HUES6 (cell line): ENCODE measurements around the gene NEIL3.

Source experiments
- H3K27ac ChIP-seq: 2 replicates; pipeline ENCODE4 v1.7.0; 2013; ENCODE audit warnings: low read depth, mild to moderate bottlenecking, low read length, inconsistent platforms
- H3K27me3 ChIP-seq: 2 replicates; pipeline ENCODE4 v1.6.1; 2013; ENCODE audit warnings: low read length; ENCODE audit not compliant: control insufficient read depth, insufficient read depth
- H3K36me3 ChIP-seq: 2 replicates; pipeline ENCODE4 v1.6.1; 2013; ENCODE audit warnings: low read length; ENCODE audit not compliant: control insufficient read depth, insufficient read depth
- H3K4me1 ChIP-seq: 2 replicates; pipeline ENCODE4 v1.6.1; 2013; ENCODE audit warnings: low read length; ENCODE audit not compliant: control insufficient read depth, insufficient read depth
- H3K4me3 ChIP-seq: 2 replicates; pipeline ENCODE4 v1.5.1; 2013; ENCODE audit warnings: low read depth, low read length
- H3K9ac ChIP-seq: one replicate; pipeline ENCODE4 v1.6.1; 2013; ENCODE audit warnings: mild to moderate bottlenecking, low read length
- H3K9me3 ChIP-seq: 2 replicates; pipeline ENCODE4 v1.6.1; 2013; ENCODE audit warnings: low read depth, low read length; ENCODE audit not compliant: control insufficient read depth, insufficient read depth

The NEIL3 gene

DNA sequence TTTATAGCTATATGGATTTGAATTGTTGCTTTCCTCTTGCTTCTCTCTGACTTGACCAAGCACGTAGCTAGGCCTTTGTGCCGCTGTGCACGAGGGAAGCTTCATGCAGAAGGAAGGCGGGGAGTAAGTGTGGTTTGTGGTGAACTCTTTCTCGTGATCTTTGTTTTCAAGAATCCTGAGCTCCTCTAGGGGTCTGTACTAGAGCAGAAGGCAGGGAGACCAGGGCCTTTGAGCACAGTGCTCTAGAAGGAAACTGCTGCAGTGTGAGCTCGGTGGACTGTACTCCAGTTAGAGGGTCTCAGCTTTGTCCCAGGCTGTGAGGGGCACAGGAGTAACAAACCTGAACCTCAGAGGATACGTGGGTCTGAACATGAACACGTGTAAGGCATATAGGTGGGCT lies 83.6 kb downstream of the NEIL3 start:
- Histone ChIP-seq H3K9ac (no peak overlapping the region), H3K36me3 (no peaks in the 10 kb centered on the region), H3K27me3 (no peaks in the 10 kb centered on the region), H3K4me1 (no peaks in the 10 kb centered on the region), H3K4me3 (no peak overlapping the region), H3K27ac (no peak overlapping the region), H3K9me3 (no peaks in the 10 kb centered on the region)

DNA sequence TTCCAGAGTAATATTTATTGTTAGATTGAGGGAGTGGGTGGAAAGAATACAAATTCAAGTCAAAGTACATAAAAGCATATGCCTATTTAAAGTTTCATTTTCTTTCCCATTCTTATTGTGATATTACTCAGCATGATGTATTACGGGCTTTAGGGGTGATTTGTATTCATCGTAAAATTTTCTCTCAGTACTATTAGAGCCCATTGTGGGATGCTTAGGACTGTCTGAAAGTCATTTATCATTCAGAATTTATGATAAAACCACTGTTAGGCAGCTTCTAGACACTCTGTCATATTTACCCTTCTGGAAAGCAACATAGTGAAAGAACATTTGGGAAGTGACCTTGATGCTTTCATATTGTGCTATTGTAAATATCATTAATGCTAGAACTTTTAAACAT lies 86.7 kb downstream of the NEIL3 start:
- no peaks in the 10 kb centered on the region for H3K9me3 ChIP-seq
- H3K9ac ChIP-seq = no peak overlapping the region
- H3K4me1 ChIP-seq = no peaks in the 10 kb centered on the region
- H3K4me3 ChIP-seq = no peak overlapping the region
- no peak overlapping the region for H3K27ac ChIP-seq
- no peaks in the 10 kb centered on the region for H3K27me3 ChIP-seq
- H3K36me3 ChIP-seq = no peaks in the 10 kb centered on the region

DNA sequence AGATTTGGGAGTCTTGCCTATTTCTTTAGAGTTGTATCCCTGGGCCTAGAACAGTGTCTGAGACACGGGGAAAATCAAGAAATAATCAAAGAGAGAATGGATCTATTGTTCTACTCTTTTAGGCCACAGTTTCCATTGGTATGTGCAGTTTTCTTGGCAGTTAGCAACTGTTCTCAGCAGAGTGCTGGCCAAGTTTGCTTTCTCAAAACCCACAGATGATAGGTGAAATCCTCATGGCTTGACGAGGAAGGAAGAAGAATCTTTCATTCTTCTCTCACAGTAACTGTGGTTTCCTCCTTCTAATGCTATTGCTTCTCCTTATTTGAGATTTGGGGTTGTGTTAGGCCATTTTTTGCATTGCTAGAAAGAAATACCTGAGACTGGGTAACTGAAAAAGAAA lies 90.4 kb downstream of the NEIL3 start:
- Histone ChIP-seq H3K9ac (no peak overlapping the region), H3K27ac (no peak overlapping the region), H3K9me3 (no peaks in the 10 kb centered on the region), H3K27me3 (no peaks in the 10 kb centered on the region), H3K4me1 (peaks cover 5% of the 10 kb centered on the region; the same call in 1 of the 2 replicates), H3K4me3 (no peak overlapping the region), H3K36me3 (no peaks in the 10 kb centered on the region)

DNA sequence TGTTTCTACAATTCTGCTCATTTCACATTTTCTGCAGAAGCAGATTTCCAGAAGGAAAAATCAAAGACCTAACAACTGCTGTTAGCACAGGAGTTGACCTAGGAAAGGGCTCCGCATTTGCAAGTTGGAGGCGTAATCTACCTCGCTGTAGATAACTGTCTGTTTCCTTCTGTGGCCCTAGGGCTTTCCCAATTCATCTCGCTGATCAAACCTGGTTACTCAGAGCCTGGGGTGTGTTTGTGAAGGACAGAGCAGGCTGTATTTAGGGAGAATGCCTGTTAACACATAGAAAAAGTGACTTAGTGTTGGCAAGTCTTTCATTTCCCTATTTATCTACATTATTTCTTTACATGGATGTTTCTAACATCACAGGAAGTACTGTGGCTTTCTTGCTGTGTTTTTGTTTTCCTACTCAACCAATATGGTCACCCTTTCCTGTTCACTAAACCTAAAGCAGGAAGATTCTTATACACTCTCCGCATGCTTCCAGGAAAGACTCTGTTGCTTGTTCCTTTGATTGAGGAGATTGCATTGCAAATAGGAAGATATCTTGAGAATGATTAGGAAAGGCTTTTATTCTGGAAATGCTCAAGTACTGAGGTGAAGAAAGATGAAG lies 92.1 kb downstream of the NEIL3 start:
- Histone ChIP-seq H3K36me3 (no peaks in the 10 kb centered on the region), H3K4me3 (no peak overlapping the region), H3K27ac (no peak overlapping the region), H3K9me3 (no peaks in the 10 kb centered on the region), H3K27me3 (no peaks in the 10 kb centered on the region), H3K9ac (no peak overlapping the region), H3K4me1 (peaks cover 5% of the 10 kb centered on the region; the same call in 1 of the 2 replicates)

DNA sequence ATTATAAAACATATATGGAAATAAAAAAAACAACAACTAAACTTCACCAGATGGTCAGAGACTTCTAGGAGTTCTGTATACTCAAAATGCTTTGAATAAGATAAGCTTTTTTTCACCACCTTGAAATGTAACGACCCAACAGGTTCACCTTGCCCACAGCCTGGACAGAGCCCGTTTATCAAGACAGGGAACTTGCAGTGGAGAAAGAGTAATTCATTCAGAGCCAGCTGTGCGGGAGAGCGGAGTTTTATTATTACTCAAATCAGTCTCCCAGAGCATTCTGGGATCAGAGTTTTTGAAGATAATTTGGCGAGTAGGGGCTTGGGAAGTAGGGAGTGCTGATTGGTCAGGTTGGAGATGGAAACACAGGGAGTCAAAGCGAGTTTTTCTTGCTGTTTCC lies 94.1 kb downstream of the NEIL3 start:
- no peak overlapping the region for H3K4me3 ChIP-seq
- H3K27me3 ChIP-seq = no peaks in the 10 kb centered on the region
- H3K4me1 ChIP-seq = peaks cover 5% of the 10 kb centered on the region; the same call in 1 of the 2 replicates
- H3K9me3 ChIP-seq = no peaks in the 10 kb centered on the region
- H3K27ac ChIP-seq = no peak overlapping the region
- H3K36me3 ChIP-seq = no peaks in the 10 kb centered on the region
- no peak overlapping the region for H3K9ac ChIP-seq

DNA sequence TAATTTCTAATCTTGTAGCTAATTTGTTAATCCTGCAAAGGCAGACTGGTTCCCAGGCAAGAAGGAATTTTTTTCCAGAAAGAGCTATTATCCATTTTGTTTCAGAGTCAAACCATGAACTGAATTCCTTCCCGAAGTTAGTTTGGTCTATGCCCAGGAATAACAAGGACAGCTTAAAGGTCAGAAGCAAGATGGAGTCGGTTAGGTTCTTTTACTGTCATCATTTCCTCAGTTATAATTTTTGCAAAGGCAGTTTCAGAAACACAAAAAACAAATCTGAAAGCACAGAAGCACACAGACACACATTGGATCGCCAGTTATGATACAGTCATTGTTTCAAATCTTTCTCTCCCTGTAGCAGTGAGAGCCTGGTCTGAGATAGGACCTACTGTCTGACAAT lies 94.7 kb downstream of the NEIL3 start:
- no peaks in the 10 kb centered on the region for H3K36me3 ChIP-seq
- no peaks in the 10 kb centered on the region for H3K27me3 ChIP-seq
- H3K9ac ChIP-seq = no peak overlapping the region
- no peak overlapping the region for H3K27ac ChIP-seq
- peaks cover 5% of the 10 kb centered on the region; the same call in 1 of the 2 replicates for H3K4me1 ChIP-seq
- H3K9me3 ChIP-seq = no peaks in the 10 kb centered on the region
- H3K4me3 ChIP-seq = no peak overlapping the region

DNA sequence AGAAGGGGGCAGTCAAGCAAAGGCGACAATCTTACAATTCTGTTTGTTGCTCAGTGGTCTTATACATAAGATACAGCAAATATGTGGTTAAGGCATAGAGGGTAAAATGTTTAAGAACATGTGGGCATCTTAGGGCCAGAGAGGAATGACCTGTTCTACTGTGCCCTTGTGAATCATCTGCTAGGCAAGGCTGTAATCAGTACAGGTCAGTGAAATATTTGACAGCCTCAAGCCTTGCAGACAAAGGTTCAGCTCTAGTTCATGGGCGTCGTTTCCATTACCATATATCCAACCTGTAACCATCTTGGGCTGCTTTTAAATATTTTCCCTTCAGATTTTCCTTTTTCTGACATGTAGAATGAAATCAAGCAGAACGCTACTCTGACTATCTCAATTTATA lies 95.3 kb downstream of the NEIL3 start:
- Histone ChIP-seq H3K4me1 (peaks cover 5% of the 10 kb centered on the region; the same call in 1 of the 2 replicates), H3K27ac (no peak overlapping the region), H3K9me3 (no peaks in the 10 kb centered on the region; the same call in 1 of the 2 replicates)

DNA sequence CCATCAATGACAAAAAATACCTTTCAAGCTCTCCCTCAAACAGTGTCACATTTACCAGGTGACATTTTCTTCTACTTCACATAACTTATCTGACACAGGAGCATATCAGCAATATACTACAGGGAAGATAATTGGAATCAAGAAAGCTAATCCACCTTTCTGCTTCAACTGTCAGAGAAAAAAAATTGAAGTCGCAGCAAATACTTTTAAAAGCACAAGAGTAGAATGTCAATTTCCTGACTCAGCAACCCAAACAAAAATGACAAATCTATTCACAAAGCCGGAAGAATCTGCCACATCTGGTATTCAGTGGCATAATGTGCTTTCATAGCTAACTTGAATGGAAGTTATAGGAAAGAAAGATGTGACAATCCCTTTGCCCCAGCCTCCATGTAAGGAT lies 95.8 kb downstream of the NEIL3 start:
- Histone ChIP-seq H3K27me3 (no peaks in the 10 kb centered on the region), H3K9me3 (no peaks in the 10 kb centered on the region; the same call in 1 of the 2 replicates), H3K4me3 (no peak overlapping the region), H3K36me3 (no peaks in the 10 kb centered on the region), H3K27ac (no peak overlapping the region), H3K4me1 (peaks cover 5% of the 10 kb centered on the region; the same call in 1 of the 2 replicates), H3K9ac (no peak overlapping the region)

More for the DNA sequence above, 95.3 kb downstream of the NEIL3 start:
- Histone ChIP-seq H3K27me3 (no peaks in the 10 kb centered on the region), H3K4me3 (no peak overlapping the region), H3K36me3 (no peaks in the 10 kb centered on the region), H3K9ac (no peak overlapping the region)

DNA sequence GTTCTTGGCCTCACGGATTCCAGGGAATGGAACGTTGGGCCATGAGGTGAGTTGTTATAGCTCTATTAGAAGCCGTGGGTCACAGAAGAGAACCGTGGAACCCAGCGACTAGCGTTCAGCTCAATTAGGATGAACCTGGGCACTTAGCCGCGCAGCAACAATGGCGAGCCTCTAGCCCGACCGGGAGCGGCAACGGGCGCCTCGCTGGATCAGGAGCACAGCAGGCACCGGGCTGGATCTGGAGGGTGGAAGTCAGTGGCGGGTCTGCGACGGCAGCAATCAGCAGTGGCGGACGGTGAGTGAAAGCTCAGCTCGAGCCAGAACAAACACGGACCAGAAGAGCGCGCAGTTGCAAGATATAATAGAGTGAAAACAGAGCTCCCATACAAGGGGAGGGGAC lies 98.3 kb downstream of the NEIL3 start:
- no peaks in the 10 kb centered on the region for H3K4me1 ChIP-seq
- no peak overlapping the region for H3K27ac ChIP-seq
- no peak overlapping the region for H3K4me3 ChIP-seq
- H3K27me3 ChIP-seq = no peaks in the 10 kb centered on the region
- H3K9ac ChIP-seq = no peak overlapping the region
- no peaks in the 10 kb centered on the region; the same call in 1 of the 2 replicates for H3K9me3 ChIP-seq
- no peaks in the 10 kb centered on the region for H3K36me3 ChIP-seq

DNA sequence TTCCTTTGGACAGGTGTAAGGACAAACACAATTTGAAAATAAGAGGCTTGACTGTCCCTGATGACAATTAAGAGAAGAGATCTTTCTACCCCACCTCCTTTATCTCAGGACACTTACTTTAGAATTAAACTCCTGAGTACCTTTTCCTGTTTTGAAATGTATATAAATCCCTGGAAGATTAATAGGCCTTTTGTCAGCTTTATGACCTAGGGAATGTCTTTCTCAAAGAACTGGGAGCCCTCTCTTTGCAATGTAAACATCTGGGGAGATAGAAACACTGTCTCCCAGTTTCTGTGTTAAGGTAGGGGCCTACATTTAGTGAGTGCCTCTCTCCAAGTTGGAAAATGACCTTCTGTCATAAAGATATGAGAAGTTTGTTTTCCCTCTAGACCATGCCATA lies 100.9 kb downstream of the NEIL3 start:
- no peak overlapping the region for H3K27ac ChIP-seq
- no peaks in the 10 kb centered on the region for H3K36me3 ChIP-seq
- no peaks in the 10 kb centered on the region for H3K4me1 ChIP-seq
- no peaks in the 10 kb centered on the region for H3K27me3 ChIP-seq
- no peak overlapping the region for H3K4me3 ChIP-seq
- H3K9me3 ChIP-seq = no peaks in the 10 kb centered on the region; the same call in 1 of the 2 replicates
- no peak overlapping the region for H3K9ac ChIP-seq

DNA sequence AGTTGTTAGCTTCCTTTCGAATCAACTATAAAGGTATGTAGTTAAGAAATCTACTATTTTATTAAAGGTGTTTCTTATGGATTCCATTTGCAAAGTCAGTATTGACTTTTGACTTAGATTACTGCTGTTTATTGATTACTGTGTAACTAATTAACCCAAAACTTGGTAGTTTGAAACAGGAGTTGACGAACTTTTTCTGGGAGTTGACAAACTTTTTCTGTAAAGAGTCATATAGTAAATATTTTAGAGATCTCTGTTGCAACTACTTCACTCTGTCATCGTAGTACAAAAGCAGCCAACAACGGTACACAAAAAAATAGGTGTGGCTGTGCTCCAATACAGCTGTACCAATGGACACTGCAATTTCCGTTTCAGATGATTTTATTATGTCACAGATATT lies 102.3 kb downstream of the NEIL3 start:
- Histone ChIP-seq H3K4me3 (no peak overlapping the region), H3K36me3 (no peaks in the 10 kb centered on the region), H3K9ac (no peak overlapping the region), H3K9me3 (peaks cover 8% of the 10 kb centered on the region), H3K27me3 (no peaks in the 10 kb centered on the region), H3K4me1 (no peaks in the 10 kb centered on the region), H3K27ac (no peak overlapping the region)
